ENCODE results near the gene ANKRD29. TPM values are rescaled to one million over a fixed set of nuclear protein-coding genes. Genes with fewer than 3 reads are reported as not detected.
A peak's percentile ranks its signal among the peaks of the same experiment; 100 is the strongest.

ANKRD29 gene
- polyA plus RNA-seq, 1 donor (not counting 4 experiments of a cell fraction or from before 2014, with no cell fraction given): 3.7 TPM

DNA sequence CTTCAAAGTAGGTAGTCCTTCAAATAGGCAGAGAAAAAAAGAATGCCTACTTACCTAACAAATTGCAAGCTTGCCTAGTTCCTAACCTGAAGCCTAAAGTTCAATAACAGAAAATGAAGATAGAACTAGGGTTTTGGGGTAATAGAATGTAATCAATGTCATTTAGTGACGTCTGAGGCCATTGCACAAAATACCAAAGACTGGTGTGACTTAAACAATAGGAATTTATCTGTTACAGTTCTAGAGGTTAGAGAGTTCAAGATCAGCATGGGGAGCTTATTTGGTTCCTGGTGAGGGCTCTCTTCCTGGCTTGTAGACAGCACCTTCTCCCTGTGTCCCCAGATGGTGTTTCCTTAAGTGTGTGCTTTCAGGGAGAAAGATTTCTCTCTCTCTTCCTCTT, 71.7 kb downstream of the ANKRD29 start:
- Histone ChIP-seq H3K27me3 (ENCODE audit: control insufficient read depth, extremely low read depth, insufficient read depth, low read length) (no peaks in the 10 kb centered on the region), H3K4me3 (ENCODE audit: control insufficient read depth in 2 of 3, extremely low read depth in 1 of 3, insufficient read depth in 2 of 3, low read depth in 1 of 3, low read length in 3 of 3) (no peak overlapping the region), H3K79me2 (ENCODE audit: control insufficient read depth, insufficient read depth, low read length) (no peaks in the 10 kb centered on the region), H3K4me1 (ENCODE audit: control insufficient read depth, extremely low read depth, insufficient read depth, low read length) (peaks cover 29% of the 10 kb centered on the region), H2AFZ (ENCODE audit: control insufficient read depth, low read length) (no peak overlapping the region), H3K4me2 (ENCODE audit: control insufficient read depth, extremely low read depth, insufficient read depth, low read depth, low read length) (no peak overlapping the region), H3K27ac (ENCODE audit: control insufficient read depth, insufficient read depth, low read length) (no peak overlapping the region), H4K20me1 (ENCODE audit: control insufficient read depth, extremely low read depth, insufficient read depth, low read length) (no peaks in the 10 kb centered on the region), H3K9me1 (ENCODE audit: control insufficient read depth, extremely low read depth, insufficient read depth, low read length) (no peaks in the 10 kb centered on the region), H3K36me3 (ENCODE audit: control insufficient read depth in 2 of 2, extremely low read depth in 1 of 2, insufficient read depth in 2 of 2, low read length in 2 of 2) (no peaks in the 10 kb centered on the region), H3K9me3 (ENCODE audit: control insufficient read depth, low read depth, low read length) (no peaks in the 10 kb centered on the region), H3K9ac (ENCODE audit: control insufficient read depth, extremely low read depth, insufficient read depth, low read length) (no peak overlapping the region)
- no peak for TF ChIP-seq EZH2 (IDR thresholded peaks at IDR 0.05; ENCODE audit: low read length)
- no peak for TF ChIP-seq CTCF (optimal IDR thresholded peaks at IDR 0.05 in 1 of 3, IDR thresholded peaks at IDR 0.05 in 1 of 3, conservative IDR thresholded peaks at IDR 0.05 in 1 of 3; ENCODE audit: extremely low read depth in 1 of 3, insufficient read depth in 2 of 3, low read length in 3 of 3)
- DNase-seq (ENCODE audit: low read depth, low spot score): no peak
- dilution Hi-C loops (cut with MboI; ENCODE audit: extremely low pct_ligation_motif_present, low sequenced_read_pairs): no loop called here
- FAIRE-seq: peak; percentile 29

- H4K20me1 ChIP-seq (ENCODE audit: control insufficient read depth, extremely low read depth, insufficient read depth, low read length): no peaks in the 10 kb centered on the region
- H3K79me2 ChIP-seq (ENCODE audit: control insufficient read depth, insufficient read depth, low read length): peaks cover 20% of the 10 kb centered on the region
- no peaks in the 10 kb centered on the region for H3K27me3 ChIP-seq (ENCODE audit: control insufficient read depth, extremely low read depth, insufficient read depth, low read length)
- peaks cover 34% of the 10 kb centered on the region for H3K4me1 ChIP-seq (ENCODE audit: control insufficient read depth, extremely low read depth, insufficient read depth, low read length)
- peak overlapping the region; percentile 18 for H2AFZ ChIP-seq (ENCODE audit: control insufficient read depth, low read length)
- no peaks in the 10 kb centered on the region for H3K36me3 ChIP-seq (ENCODE audit: control insufficient read depth in 2 of 2, extremely low read depth in 1 of 2, insufficient read depth in 2 of 2, low read length in 2 of 2)
- no peak for FAIRE-seq
- DNase-seq (ENCODE audit: low read depth, low spot score): no peak
- H3K9ac ChIP-seq (ENCODE audit: control insufficient read depth, extremely low read depth, insufficient read depth, low read length): no peak overlapping the region
- dilution Hi-C loops (cut with MboI; ENCODE audit: extremely low pct_ligation_motif_present, low sequenced_read_pairs): no loop called here
- no peak overlapping the region for H3K4me3 ChIP-seq (ENCODE audit: control insufficient read depth in 2 of 3, extremely low read depth in 1 of 3, insufficient read depth in 2 of 3, low read depth in 1 of 3, low read length in 3 of 3)
- TF ChIP-seq CTCF (optimal IDR thresholded peaks at IDR 0.05 in 1 of 3, IDR thresholded peaks at IDR 0.05 in 1 of 3, conservative IDR thresholded peaks at IDR 0.05 in 1 of 3; ENCODE audit: extremely low read depth in 1 of 3, insufficient read depth in 2 of 3, low read length in 3 of 3) (no peak), EZH2 (IDR thresholded peaks at IDR 0.05; ENCODE audit: low read length) (no peak)
- no peaks in the 10 kb centered on the region for H3K9me3 ChIP-seq (ENCODE audit: control insufficient read depth, low read depth, low read length)
- H3K27ac ChIP-seq (ENCODE audit: control insufficient read depth, insufficient read depth, low read length): no peak overlapping the region
- H3K4me2 ChIP-seq (ENCODE audit: control insufficient read depth, extremely low read depth, insufficient read depth, low read depth, low read length): peak overlapping the region; percentile 37
- no peaks in the 10 kb centered on the region for H3K9me1 ChIP-seq (ENCODE audit: control insufficient read depth, extremely low read depth, insufficient read depth, low read length)
Observed at GRCh38 chr18:23588836-23589560, 73.7 kb downstream of the ANKRD29 start.

All from keratinocyte (primary cell).